Measurements from ENCODE around the gene COPG1. TPM values are rescaled to one million over a fixed set of nuclear protein-coding genes. Genes with fewer than 3 reads are reported as not detected.

The COPG1 gene
- 107 and 172 TPM in 2 replicates for total RNA-seq

DNA sequence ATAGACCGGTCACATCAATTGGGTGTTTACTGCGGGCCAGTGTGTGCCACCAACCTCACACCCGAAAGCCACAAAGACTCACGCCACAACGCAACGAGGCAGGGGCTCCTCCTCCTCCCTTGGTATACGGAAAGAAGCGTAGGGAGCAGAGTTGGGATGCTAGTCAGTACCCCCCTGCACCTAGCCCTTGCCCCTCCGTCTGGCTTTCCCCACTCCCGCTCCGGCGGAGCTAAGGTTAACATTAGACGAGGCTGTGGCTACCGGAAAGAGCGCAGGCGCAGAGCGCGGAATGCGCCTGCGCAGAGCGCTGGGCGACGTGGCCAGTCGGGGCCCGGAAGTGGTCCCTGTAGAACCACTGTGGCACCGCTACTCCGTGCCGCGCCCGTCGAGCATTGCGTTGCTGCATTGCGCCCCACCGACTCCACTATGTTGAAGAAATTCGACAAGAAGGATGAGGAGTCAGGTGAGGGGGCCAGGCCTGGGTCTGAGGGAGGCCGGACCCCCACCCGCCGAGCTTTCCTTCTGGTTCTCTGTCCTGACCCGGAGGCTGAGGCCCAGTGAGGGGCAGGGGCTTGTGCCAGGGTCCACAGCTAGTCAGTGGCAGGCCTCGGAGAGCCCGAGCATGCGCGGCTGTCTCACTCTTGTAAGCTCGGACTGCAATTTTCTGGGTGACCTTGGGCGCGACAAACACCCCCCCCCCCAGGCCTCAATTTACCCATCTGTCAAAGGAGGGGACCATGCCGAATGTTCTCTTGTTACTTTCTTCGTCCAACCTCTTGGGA is at the start of gene COPG1:
Gene COPG1 (plus strand): TSS at position 323 of the 782 bp plus-strand sequence. CDS start 104 bp downstream, at position 427.

DNA sequence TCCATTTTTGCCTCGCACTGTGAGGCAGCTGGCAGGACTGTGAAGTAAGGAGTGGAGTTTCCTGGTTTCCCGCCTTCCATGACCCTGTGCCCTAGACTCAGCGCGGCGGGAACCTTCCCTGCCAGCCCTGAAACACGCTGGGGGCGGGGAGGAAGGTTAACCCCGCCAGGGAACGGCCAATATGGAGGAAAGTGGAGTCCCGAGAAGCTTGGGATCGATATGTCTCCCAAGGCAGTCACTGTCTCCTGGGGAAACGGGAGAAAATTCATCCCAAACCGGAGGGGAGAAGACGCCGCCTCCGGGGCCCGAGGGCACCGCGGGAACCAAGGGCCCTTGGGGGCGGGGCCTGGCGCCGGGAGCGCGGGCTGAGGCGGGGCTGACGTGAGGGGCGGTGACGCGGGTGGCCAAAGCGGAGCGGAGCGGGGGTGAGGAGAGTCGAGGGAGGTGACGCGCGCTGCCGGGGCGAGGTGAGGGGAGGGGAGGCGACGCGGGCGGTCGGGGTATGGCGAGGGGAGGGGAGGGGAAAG is 29.1 kb downstream of the COPG1 start, which contains the start of gene HMCES:
Gene HMCES (plus strand): TSS at position 432 of the 527 bp plus-strand sequence. CDS start 863 bp downstream, outside the sequence.

Other genes starting within 250 kb of the COPG1 start
- gene EFCC1, start 248.3 kb upstream of the COPG1 start, total RNA-seq: not detected in 2 replicates
- not detected in 2 replicates for gene GP9, start 188.8 kb upstream of the COPG1 start, total RNA-seq
- 7.7 and 35.7 TPM in 2 replicates for gene RAB43, start 127.8 kb upstream of the COPG1 start, total RNA-seq
- 13.0 and 23.6 TPM in 2 replicates for gene ISY1, start 88.5 kb upstream of the COPG1 start, total RNA-seq
- gene CNBP, start 65.7 kb upstream of the COPG1 start, total RNA-seq: 333 and 475 TPM in 2 replicates
- 27.5 and 55.9 TPM in 2 replicates for gene HMCES, start 29.3 kb downstream of the COPG1 start, total RNA-seq
- under 0.01 TPM in 1 of 2 replicates, not detected in the other for gene EFCAB12, start 179.0 kb downstream of the COPG1 start, total RNA-seq
- gene MBD4, start 190.3 kb downstream of the COPG1 start, total RNA-seq: 11.1 and 12.6 TPM in 2 replicates
- 6.2 and 10.8 TPM in 2 replicates for gene IFT122, start 190.6 kb downstream of the COPG1 start, total RNA-seq